ENCODE measurements around the gene E2F8.
A peak's percentile ranks its signal among the peaks of the same experiment; 100 is the strongest.

E2F8 gene

DNA sequence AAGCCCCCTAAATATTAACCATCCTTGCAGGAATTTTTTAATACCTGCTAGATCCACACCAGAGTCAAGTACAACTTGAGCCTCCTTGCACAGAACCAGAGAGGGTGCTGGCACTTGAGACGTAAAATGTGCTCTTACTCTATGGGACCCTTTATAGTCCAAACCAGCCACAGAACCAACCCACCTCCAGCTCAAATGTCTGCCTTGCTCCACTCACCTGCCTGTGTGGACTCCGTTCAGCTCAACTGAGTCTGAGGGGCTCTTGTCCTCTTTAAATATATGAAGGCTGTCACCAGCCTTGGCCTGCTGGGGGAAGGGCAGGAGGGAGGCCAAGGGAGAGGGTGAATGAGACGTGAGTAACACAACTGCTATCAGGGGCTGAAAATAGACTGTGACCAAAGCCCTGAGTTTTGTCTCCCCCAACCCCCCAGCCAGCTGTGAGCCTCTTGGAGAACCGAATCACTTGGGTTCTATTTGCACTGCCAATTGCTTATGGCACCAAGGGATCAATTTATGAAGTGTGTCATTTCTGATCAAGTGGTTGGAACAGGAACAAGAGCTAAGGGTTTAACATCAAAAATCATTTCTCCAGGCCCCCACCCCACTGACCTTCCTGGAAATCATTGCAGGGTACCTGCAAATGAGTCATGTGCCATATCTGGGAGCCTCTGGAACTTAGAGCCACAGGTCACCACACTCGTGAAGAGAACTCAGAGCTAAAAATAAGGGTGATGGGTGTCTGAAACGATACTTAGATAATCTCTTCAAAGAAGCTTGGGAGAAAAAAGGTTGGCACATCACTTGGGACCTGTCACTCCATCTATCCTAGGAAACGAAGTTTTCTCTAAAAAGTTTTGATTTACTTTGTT is 38.8 kb downstream of the E2F8 start, which contains the start of gene CSRP3:
Gene CSRP3 (minus strand): TSS at position 247 of the 869 bp plus-strand sequence. CDS start 9,535 bp downstream, outside the sequence.
- TF ChIP-seq RAD21 (IDR thresholded peaks at IDR 0.05; ENCODE audit: low read depth) (no peak), NFIC (IDR thresholded peaks at IDR 0.05) (no peak), EGR1 (IDR thresholded peaks at IDR 0.05) (no peak), CREB1 (IDR thresholded peaks at IDR 0.05; ENCODE audit: low read depth) (no peak), CEBPB (IDR thresholded peaks at IDR 0.05) (no peak), YY1 (IDR thresholded peaks at IDR 0.05; ENCODE audit: low read depth) (no peak), EP300 (IDR thresholded peaks at IDR 0.05; ENCODE audit: borderline replicate concordance) (no peak), FOXM1 (IDR thresholded peaks at IDR 0.05; ENCODE audit: borderline replicate concordance, low read depth) (no peak), TCF12 (IDR thresholded peaks at IDR 0.05; ENCODE audit: low read depth) (no peak), TEAD4 (IDR thresholded peaks at IDR 0.05) (no peak)
- TF ChIP-seq, protein P1, sequence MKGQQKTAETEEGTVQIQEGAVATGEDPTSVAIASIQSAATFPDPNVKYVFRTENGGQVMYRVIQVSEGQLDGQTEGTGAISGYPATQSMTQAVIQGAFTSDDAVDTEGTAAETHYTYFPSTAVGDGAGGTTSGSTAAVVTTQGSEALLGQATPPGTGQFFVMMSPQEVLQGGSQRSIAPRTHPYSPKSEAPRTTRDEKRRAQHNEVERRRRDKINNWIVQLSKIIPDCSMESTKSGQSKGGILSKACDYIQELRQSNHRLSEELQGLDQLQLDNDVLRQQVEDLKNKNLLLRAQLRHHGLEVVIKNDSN (IDR thresholded peaks at IDR 0.05), result no peak

DNA sequence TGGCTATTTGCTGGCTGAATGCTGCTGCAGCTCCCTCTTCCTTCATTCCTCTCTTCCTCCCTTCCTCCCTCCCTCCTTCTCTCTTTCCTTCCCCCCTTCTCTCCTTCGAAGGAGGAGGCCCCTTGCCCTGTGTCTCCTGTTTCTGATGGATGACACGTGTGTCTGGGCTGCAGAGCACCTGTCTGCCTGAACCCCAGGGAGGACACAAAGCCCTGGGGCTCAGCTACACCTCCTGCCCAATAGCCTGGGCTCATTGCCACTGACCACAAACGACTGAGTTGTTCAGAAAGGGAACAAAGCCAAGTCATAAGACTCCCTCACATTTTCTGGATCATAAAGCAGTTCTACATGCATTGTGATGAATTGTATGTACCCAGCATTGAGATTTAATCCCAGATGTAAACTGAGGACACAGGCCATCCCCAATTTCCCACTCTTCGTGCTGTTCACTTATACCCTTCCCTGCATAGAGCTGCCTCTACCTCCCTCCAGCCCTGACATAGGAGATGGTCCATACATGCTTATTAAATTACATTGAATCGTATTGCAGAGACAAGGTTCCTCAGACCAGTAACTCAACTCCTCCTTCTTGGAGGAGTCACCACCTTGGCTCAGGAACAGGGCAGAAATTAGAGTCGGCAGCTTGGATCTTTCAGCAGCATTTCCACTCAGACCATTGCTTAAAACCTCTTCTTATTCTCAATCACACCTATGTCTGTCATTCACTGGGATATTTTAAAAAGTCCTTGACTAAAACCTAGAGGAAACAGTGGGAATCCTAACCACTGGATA is 40.1 kb downstream of the E2F8 start:
- no peak for TF ChIP-seq CEBPB (IDR thresholded peaks at IDR 0.05)
- no peak for TF ChIP-seq ZBTB7A (IDR thresholded peaks at IDR 0.05; ENCODE audit: low read depth)
- TF ChIP-seq, protein P2, sequence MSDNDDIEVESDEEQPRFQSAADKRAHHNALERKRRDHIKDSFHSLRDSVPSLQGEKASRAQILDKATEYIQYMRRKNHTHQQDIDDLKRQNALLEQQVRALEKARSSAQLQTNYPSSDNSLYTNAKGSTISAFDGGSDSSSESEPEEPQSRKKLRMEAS (IDR thresholded peaks at IDR 0.05), result 0 out of 2 replicates have a peak, but pooled peaks have one; percentile 32
- TF ChIP-seq EP300 (IDR thresholded peaks at IDR 0.05; ENCODE audit: borderline replicate concordance), result peak; percentile 35; the same call in 1 of the 2 replicates
- TF ChIP-seq, protein P1 (IDR thresholded peaks at IDR 0.05), result no peak
- peak; percentile 69; the same call in 1 of the 2 replicates for TF ChIP-seq NFIC (IDR thresholded peaks at IDR 0.05)

DNA sequence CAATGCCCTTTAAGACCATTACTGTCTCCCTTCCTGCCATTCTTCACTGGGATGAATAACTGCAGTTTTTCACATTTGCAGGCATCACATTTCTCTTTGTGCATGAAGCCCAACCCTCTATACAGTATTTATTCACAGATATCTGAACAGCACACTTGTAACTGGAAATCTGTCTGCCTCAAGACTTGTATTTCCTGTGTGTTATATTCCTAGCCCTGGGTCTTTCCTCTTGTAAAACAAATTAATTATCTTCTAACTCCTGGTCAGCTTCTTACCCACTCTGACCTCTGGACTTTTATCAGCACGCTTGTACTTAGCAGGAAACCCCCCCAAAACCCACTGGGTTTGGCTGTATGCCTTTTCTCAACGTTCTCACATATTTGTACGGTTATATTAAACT is 41.0 kb downstream of the E2F8 start:
- no peak for TF ChIP-seq RAD21 (IDR thresholded peaks at IDR 0.05; ENCODE audit: low read depth)
- TF ChIP-seq TCF12 (IDR thresholded peaks at IDR 0.05; ENCODE audit: low read depth), result no peak
- TF ChIP-seq TAF1 (IDR thresholded peaks at IDR 0.05; ENCODE audit: low read depth), result no peak
- TF ChIP-seq TEAD4 (IDR thresholded peaks at IDR 0.05), result no peak
- TF ChIP-seq, protein P2 (IDR thresholded peaks at IDR 0.05), result no peak
- no peak for TF ChIP-seq YY1 (IDR thresholded peaks at IDR 0.05; ENCODE audit: low read depth)
- no peak for TF ChIP-seq NFIC (IDR thresholded peaks at IDR 0.05)
- TF ChIP-seq, protein P3, sequence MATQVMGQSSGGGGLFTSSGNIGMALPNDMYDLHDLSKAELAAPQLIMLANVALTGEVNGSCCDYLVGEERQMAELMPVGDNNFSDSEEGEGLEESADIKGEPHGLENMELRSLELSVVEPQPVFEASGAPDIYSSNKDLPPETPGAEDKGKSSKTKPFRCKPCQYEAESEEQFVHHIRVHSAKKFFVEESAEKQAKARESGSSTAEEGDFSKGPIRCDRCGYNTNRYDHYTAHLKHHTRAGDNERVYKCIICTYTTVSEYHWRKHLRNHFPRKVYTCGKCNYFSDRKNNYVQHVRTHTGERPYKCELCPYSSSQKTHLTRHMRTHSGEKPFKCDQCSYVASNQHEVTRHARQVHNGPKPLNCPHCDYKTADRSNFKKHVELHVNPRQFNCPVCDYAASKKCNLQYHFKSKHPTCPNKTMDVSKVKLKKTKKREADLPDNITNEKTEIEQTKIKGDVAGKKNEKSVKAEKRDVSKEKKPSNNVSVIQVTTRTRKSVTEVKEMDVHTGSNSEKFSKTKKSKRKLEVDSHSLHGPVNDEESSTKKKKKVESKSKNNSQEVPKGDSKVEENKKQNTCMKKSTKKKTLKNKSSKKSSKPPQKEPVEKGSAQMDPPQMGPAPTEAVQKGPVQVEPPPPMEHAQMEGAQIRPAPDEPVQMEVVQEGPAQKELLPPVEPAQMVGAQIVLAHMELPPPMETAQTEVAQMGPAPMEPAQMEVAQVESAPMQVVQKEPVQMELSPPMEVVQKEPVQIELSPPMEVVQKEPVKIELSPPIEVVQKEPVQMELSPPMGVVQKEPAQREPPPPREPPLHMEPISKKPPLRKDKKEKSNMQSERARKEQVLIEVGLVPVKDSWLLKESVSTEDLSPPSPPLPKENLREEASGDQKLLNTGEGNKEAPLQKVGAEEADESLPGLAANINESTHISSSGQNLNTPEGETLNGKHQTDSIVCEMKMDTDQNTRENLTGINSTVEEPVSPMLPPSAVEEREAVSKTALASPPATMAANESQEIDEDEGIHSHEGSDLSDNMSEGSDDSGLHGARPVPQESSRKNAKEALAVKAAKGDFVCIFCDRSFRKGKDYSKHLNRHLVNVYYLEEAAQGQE (IDR thresholded peaks at IDR 0.05; ENCODE audit: low read depth), result no peak
- no peak for TF ChIP-seq CREB1 (IDR thresholded peaks at IDR 0.05; ENCODE audit: low read depth)

DNA sequence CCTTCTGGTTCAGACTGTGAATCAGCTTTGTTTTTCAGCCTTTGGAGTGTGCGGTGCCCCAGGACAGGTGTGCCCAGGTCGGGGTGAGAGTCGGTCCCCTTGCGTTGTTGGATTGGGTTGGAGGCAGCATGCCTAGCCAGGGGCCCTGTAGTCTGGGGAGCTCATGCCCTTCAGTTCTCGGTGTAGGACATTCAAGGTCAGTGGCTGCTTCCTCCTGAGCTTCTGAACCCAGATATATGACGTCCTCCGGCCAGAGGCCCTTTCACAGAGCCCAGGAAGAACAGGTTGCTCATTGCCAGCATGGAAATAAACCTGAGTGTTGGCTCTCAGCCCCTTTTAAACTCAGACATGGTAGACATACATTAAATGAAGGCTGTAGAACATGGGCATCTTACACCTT is 41.7 kb downstream of the E2F8 start:
- TF ChIP-seq RAD21 (IDR thresholded peaks at IDR 0.05; ENCODE audit: low read depth) (no peak), FOXM1 (IDR thresholded peaks at IDR 0.05; ENCODE audit: borderline replicate concordance, low read depth) (no peak), NFIC (IDR thresholded peaks at IDR 0.05) (no peak), YY1 (IDR thresholded peaks at IDR 0.05; ENCODE audit: low read depth) (no peak), CEBPB (IDR thresholded peaks at IDR 0.05) (no peak), EP300 (IDR thresholded peaks at IDR 0.05; ENCODE audit: borderline replicate concordance) (no peak)
- TF ChIP-seq, protein P3 (IDR thresholded peaks at IDR 0.05; ENCODE audit: low read depth), result no peak
- TF ChIP-seq, protein P2 (IDR thresholded peaks at IDR 0.05), result no peak

DNA sequence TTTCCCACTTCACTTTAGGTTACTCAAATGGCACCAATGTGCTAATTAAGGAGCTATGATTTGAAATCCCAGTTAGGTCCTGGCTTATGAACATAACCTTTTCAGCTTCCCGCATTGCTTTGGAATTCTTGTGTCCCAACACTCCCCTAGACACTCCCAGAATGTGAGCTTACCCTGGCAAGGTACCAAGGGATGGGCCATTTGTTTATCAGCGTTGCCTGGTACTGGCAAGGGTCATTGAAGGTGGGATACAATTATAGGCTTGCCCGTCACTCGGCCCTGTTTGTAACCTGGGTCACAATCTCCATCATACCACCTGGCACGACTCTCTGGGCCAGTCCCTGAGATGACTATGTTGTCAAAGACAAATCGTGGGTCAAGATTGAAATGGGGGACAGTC is 44.3 kb downstream of the E2F8 start:
- no peak for TF ChIP-seq ZBTB7A (IDR thresholded peaks at IDR 0.05; ENCODE audit: low read depth)
- no peak for TF ChIP-seq EGR1 (IDR thresholded peaks at IDR 0.05)
- no peak for TF ChIP-seq FOXM1 (IDR thresholded peaks at IDR 0.05; ENCODE audit: borderline replicate concordance, low read depth)
- TF ChIP-seq RAD21 (IDR thresholded peaks at IDR 0.05; ENCODE audit: low read depth), result no peak
- TF ChIP-seq, protein P2 (IDR thresholded peaks at IDR 0.05), result no peak
- TF ChIP-seq, protein P1 (IDR thresholded peaks at IDR 0.05), result no peak
- TF ChIP-seq, protein P3 (IDR thresholded peaks at IDR 0.05; ENCODE audit: low read depth), result no peak

Measured in Ishikawa (cell line).